ENCODE results near the gene CACHD1.

DNA sequence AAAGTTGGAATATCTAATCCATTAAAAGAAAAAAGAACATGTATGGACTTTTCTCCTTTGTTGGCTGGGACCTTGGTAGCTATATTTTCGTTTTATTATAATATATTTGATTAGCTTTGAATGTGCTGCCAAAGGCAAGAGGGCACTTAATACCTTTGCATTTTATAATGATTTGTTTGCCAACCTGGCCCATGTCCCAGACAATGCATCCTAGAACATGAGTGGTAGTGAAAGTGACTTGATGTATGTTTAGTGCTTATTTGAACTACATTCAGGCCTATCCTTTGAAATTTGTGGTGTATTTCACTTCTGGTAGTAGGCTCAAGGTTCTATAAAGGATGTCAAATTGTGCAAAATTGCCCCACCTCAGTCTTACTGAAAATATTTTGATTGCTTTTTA is 25.9 kb downstream of the CACHD1 start:
- TF ChIP-seq CTCF (IDR thresholded peaks at IDR 0.05; ENCODE audit: poor library complexity, severe bottlenecking) (no peak), REST (IDR thresholded peaks at IDR 0.05; ENCODE audit: borderline replicate concordance) (no peak), SMC3 (conservative IDR thresholded peaks at IDR 0.05; ENCODE audit: poor library complexity) (no peak)

All from neural cell (in vitro differentiated cells).